ENCODE data around the gene KIAA0825. TPM values are rescaled to one million over a fixed set of nuclear protein-coding genes. Genes with fewer than 3 reads are reported as not detected.

Gene KIAA0825
- total and polyA plus RNA-seq, 2 of the 8 experiments (the other 6 are each of a cell fraction or from before 2014, with no cell fraction given): 0.60 to 1.0 TPM

DNA sequence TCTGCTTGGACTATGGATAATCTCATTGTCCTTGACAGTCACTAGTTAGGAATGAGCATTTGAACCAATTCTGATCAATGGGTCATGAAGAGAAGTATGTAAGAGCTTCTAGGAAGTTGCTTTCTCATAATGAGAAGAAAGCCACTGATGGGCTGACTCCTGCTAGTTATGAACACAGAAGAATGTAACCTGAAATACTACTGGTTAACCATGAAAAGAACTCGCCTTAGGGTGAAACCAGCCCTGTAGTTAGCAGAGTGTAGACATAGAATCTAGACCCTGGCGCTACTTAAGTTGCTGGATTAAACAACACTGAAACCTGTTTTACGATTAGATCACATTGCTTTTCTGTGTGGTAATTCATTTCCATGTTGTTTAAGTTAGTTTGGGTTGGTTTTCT is 26.6 kb upstream of the KIAA0825 start (continued):
- TF ChIP-seq JUND (IDR thresholded peaks at IDR 0.05; ENCODE audit: low read length): no peak
- no peak for TF ChIP-seq TAF7 (optimal IDR thresholded peaks at IDR 0.05; ENCODE audit: borderline replicate concordance, low read depth, low read length)
- no peak for TF ChIP-seq YY1 (IDR thresholded peaks at IDR 0.05; ENCODE audit: low read depth, low read length)
- no peak for TF ChIP-seq EZH2 (IDR thresholded peaks at IDR 0.05; ENCODE audit: low read depth, low read length, severe bottlenecking)
